Measurements from ENCODE around the gene UMODL1.

UMODL1 gene

GRCh38 chr21:42102526-42102925 lies 31.4 kb downstream of the UMODL1 start:
- H3K9me3 Mint-ChIP-seq: no peaks in the 10 kb centered on the region
- no peak overlapping the region for H3K27ac Mint-ChIP-seq
- H3K27me3 Mint-ChIP-seq: no peaks in the 10 kb centered on the region
- no peaks in the 10 kb centered on the region for H3K36me3 Mint-ChIP-seq (ENCODE audit: low read depth)
- H3K4me1 Mint-ChIP-seq: peaks cover 8% of the 10 kb centered on the region
- DNase-seq: no peak
- no peak overlapping the region for H3K4me3 Mint-ChIP-seq
- ATAC-seq: no peak

DNA sequence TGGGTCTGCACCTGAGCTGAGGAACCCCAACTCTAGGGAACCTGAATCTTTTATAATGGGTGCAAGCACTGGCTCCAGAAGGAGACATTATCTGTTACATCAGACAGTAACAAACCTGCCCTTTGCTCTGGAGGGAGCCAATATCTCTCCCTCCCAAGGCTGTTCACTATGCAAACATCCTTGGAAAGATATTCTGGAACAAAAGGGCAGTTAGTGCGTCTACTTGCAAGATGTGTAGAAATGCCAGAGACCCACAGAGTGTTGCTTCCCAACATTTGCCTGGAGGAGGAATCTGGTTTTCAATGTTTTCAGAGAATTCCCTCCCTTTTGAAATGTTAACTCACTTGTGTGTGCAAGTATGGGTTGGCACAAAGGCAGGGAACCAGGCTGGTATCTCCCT lies 31.9 kb downstream of the UMODL1 start:
- ATAC-seq: no peak
- H3K27ac Mint-ChIP-seq: no peak overlapping the region
- no peak for DNase-seq
- no peaks in the 10 kb centered on the region for H3K27me3 Mint-ChIP-seq
- no peaks in the 10 kb centered on the region for H3K9me3 Mint-ChIP-seq
- peaks cover 12% of the 10 kb centered on the region for H3K4me1 Mint-ChIP-seq
- H3K36me3 Mint-ChIP-seq (ENCODE audit: low read depth): no peaks in the 10 kb centered on the region
- H3K4me3 Mint-ChIP-seq: no peak overlapping the region

GRCh38 chr21:42103843-42104242 lies 32.7 kb downstream of the UMODL1 start:
- Mint-ChIP-seq H3K27ac (no peak overlapping the region), H3K4me1 (peaks cover 13% of the 10 kb centered on the region), H3K36me3 (ENCODE audit: low read depth) (no peaks in the 10 kb centered on the region), H3K9me3 (no peaks in the 10 kb centered on the region), H3K27me3 (no peaks in the 10 kb centered on the region), H3K4me3 (no peak overlapping the region)
- DNase-seq: no peak
- ATAC-seq: no peak

- H3K9me3 Mint-ChIP-seq: no peaks in the 10 kb centered on the region
- DNase-seq (no peak), ATAC-seq (no peak)
- no peaks in the 10 kb centered on the region for H3K36me3 Mint-ChIP-seq (ENCODE audit: low read depth)
- H3K4me1 Mint-ChIP-seq: peaks cover 13% of the 10 kb centered on the region
- no peaks in the 10 kb centered on the region for H3K27me3 Mint-ChIP-seq
- H3K4me3 Mint-ChIP-seq: no peak overlapping the region
- H3K27ac Mint-ChIP-seq: no peak overlapping the region
Observed at GRCh38 chr21:42105476-42106315, 34.6 kb downstream of the UMODL1 start.

DNA sequence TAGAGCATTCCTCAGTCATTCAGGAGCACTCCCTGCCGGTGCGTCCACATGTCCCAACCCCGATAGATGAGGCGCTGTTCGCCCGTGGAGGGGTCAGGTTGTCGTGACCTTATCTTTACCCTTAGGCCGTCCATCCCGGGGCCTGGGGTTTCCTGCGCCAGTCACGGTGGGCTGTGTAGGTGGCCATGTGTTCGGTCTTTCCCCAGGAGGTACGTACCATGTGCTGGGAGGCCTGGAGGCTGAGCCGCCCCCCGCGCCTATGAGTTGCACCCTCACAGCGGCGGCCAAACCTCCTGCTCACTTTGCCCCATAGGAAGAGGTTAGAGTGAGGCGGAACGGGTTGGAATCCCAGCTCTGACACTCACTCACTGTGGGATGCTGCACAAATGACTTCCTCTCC lies 35.3 kb downstream of the UMODL1 start:
- no peaks in the 10 kb centered on the region for H3K36me3 Mint-ChIP-seq (ENCODE audit: low read depth)
- peaks cover 13% of the 10 kb centered on the region for H3K4me1 Mint-ChIP-seq
- H3K27ac Mint-ChIP-seq: peak overlapping the region; percentile 1
- H3K4me3 Mint-ChIP-seq: no peak overlapping the region
- no peaks in the 10 kb centered on the region for H3K9me3 Mint-ChIP-seq
- no peaks in the 10 kb centered on the region for H3K27me3 Mint-ChIP-seq
- DNase-seq: no peak
- ATAC-seq: no peak

DNA sequence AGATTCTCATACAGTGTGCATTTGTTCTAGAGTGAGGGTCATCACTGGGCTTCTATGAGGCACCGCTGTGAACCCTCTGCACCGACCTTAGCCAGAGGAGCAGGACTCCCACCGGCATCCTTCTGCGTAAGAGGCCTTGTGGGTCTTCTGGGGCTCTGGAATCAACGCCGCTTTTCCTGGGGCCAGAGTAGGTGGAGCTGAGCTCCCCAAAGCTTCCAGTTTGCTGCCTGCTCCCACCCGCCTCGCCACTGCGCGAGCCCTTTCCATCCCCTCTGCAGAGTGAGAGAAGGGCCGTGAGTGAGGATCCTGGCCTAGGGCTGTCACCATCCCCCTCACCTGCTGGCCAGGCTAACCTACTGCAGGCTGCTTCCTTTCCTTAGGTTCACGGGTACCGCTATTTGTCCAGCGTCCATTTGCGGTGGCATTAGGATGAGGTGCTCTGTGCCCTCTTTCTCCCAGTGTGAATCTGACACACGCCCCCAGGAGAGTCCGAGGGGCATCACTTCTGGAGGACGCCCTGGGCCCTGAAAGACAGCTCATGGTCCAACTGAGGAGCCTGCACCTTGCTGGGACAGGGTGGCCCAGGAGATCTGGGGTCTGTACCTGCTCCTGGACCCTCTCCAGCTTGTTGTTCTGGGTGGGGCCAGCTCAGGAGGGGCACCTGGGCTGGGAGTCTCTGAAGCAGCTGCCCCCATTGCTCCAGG lies 36.2 kb downstream of the UMODL1 start:
- no peaks in the 10 kb centered on the region for H3K27me3 Mint-ChIP-seq
- H3K4me1 Mint-ChIP-seq: peaks cover 9% of the 10 kb centered on the region
- H3K4me3 Mint-ChIP-seq: no peak overlapping the region
- no peaks in the 10 kb centered on the region for H3K36me3 Mint-ChIP-seq (ENCODE audit: low read depth)
- peak overlapping the region; percentile 1 for H3K27ac Mint-ChIP-seq
- DNase-seq (no peak), ATAC-seq (no peak)
- H3K9me3 Mint-ChIP-seq: no peaks in the 10 kb centered on the region

- no peaks in the 10 kb centered on the region for H3K27me3 Mint-ChIP-seq
- ATAC-seq (peak; percentile 95), DNase-seq (peak; percentile 69)
- no peak overlapping the region for H3K4me3 Mint-ChIP-seq
- H3K4me1 Mint-ChIP-seq: peaks cover 9% of the 10 kb centered on the region
- no peak overlapping the region for H3K27ac Mint-ChIP-seq
- no peaks in the 10 kb centered on the region for H3K9me3 Mint-ChIP-seq
- H3K36me3 Mint-ChIP-seq (ENCODE audit: low read depth): no peaks in the 10 kb centered on the region
Observed at GRCh38 chr21:42107881-42108553, 36.9 kb downstream of the UMODL1 start.

- no peaks in the 10 kb centered on the region for H3K36me3 Mint-ChIP-seq (ENCODE audit: low read depth)
- no peaks in the 10 kb centered on the region for H3K9me3 Mint-ChIP-seq
- H3K27me3 Mint-ChIP-seq: no peaks in the 10 kb centered on the region
- no peak for DNase-seq
- H3K4me3 Mint-ChIP-seq: no peak overlapping the region
- no peak for ATAC-seq
- peaks cover 9% of the 10 kb centered on the region for H3K4me1 Mint-ChIP-seq
- H3K27ac Mint-ChIP-seq: no peak overlapping the region
Observed at GRCh38 chr21:42108554-42109340, 37.6 kb downstream of the UMODL1 start.

DNA sequence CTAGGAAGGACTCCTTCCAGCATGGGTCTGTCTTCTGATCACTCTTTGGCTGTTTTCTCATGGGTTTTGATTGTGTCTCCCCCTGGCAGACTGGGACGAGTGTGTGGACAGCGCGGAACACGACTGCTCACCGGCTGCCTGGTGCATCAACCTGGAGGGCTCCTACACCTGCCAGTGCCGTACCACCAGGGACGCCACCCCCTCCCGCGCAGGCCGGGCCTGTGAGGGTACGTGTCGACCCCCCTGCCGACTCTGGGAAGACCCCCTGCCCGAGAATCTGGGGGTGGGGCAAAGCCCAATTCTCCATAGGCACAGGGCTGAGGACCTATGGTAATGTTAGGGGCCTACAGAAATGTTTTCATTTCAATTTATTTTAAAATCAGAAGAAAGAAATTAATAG lies 38.4 kb downstream of the UMODL1 start:
- Mint-ChIP-seq H3K36me3 (ENCODE audit: low read depth) (no peaks in the 10 kb centered on the region), H3K4me1 (peaks cover 9% of the 10 kb centered on the region)

DNA sequence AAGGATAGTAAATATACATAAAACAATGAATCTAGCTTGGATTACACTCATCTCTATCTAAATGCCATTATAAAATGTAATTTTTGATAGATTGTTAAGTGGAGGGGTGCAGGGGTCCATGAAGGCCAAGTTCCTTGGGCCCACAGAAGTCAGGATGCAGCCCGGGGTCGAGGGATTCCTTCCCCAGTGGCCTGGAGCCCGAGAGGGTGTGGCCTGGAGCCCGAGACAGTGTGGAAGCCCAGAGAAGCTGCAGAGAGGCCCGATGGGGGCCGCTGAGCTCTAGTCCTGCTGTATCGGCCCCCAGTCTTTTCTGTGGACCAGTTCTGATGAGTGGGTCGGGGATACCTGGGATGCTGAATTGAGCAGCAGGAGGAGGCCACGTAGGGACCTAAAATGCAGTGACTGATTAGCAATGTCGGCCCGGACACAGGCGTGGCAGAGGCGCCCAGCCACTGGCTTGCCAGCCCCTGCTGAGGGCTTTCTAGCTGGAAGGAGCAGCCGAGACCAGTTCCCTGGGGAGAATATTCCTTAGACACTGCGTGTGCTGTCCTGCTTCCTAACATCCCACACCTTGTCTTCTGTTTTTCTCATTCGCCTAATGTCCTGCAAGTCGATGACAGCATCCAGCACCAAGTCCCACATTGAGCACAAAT lies 38.9 kb downstream of the UMODL1 start:
- Mint-ChIP-seq H3K36me3 (ENCODE audit: low read depth) (no peaks in the 10 kb centered on the region), H3K27me3 (no peaks in the 10 kb centered on the region), H3K27ac (no peak overlapping the region), H3K4me1 (peaks cover 9% of the 10 kb centered on the region), H3K9me3 (no peaks in the 10 kb centered on the region), H3K4me3 (no peak overlapping the region)
- DNase-seq: no peak
- ATAC-seq: no peak

More for the DNA sequence above, 38.4 kb downstream of the UMODL1 start:
- Mint-ChIP-seq H3K27me3 (no peaks in the 10 kb centered on the region), H3K4me3 (no peak overlapping the region), H3K27ac (no peak overlapping the region), H3K9me3 (no peaks in the 10 kb centered on the region)
- ATAC-seq (no peak), DNase-seq (no peak)

DNA sequence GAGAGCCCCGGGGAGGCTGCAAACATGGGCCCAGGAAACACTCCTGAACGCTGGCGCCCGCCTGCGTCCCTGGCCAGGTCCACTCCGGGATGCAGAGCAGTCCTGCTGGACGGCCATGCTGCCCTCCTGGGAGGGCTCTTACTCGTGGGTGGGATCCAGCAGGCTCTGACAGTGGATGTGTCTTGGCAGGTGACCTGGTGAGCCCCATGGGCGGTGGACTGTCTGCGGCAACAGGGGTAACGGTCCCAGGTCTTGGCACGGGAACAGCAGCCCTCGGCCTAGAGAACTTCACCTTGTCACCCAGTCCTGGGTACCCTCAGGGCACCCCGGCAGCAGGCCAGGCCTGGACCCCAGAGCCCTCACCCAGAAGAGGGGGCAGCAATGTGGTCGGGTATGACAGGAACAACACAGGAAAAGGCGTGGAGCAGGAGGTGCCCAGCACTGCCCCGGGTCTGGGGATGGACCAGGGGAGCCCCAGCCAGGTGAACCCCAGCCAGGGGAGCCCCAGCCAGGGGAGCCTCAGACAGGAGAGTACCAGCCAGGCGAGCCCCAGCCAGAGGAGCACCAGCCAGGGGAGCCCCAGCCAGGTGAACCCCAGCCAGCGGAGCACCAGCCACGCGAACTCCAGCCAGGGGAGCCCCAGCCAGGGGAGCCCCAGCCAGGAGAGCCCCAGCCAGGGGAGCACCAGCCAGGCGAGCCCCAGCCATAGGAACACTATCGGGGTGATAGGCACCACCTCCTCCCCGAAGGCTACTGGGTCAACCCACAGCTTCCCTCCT lies 39.8 kb downstream of the UMODL1 start:
- ATAC-seq: no peak
- Mint-ChIP-seq H3K27me3 (no peaks in the 10 kb centered on the region), H3K4me3 (no peak overlapping the region), H3K27ac (no peak overlapping the region), H3K36me3 (ENCODE audit: low read depth) (no peaks in the 10 kb centered on the region), H3K4me1 (peaks cover 9% of the 10 kb centered on the region), H3K9me3 (no peaks in the 10 kb centered on the region)
- no peak for DNase-seq

- DNase-seq (no peak), ATAC-seq (no peak)
- no peaks in the 10 kb centered on the region for H3K27me3 Mint-ChIP-seq
- H3K4me1 Mint-ChIP-seq: peaks cover 9% of the 10 kb centered on the region
- no peaks in the 10 kb centered on the region for H3K36me3 Mint-ChIP-seq (ENCODE audit: low read depth)
- no peaks in the 10 kb centered on the region for H3K9me3 Mint-ChIP-seq
- no peak overlapping the region for H3K4me3 Mint-ChIP-seq
- H3K27ac Mint-ChIP-seq: no peak overlapping the region
Observed at GRCh38 chr21:42111470-42111743, 40.3 kb downstream of the UMODL1 start.

DNA sequence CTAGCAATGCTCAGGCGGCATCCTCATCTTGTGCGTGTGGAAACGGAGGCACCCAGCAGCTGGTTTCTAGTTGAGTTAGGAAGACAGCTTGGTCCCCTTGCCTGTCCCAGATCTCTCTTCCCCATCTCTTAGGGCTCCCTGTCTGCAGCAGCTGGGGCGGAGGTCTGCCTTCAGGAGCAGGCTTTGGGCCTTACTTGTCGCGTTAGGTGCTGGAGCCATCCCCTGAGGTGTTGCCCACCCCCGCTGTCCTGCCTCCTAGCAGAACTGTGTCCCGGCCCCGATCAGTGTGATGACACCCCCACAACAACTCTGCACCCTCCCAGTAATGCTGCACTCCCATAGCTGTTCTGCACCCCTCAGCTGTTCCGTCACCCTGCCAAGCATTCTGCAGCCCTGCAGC lies 40.7 kb downstream of the UMODL1 start:
- Mint-ChIP-seq H3K27ac (no peak overlapping the region), H3K4me1 (peaks cover 9% of the 10 kb centered on the region), H3K4me3 (no peak overlapping the region), H3K9me3 (no peaks in the 10 kb centered on the region), H3K36me3 (ENCODE audit: low read depth) (no peaks in the 10 kb centered on the region), H3K27me3 (no peaks in the 10 kb centered on the region)
- ATAC-seq: no peak
- no peak for DNase-seq

Measured in activated naive CD8-positive, alpha-beta T cell treated with anti-CD3 and anti-CD28 coated beads, Interleukin-2, amount 50 U/mL, for 24 hours (primary cell).